OCI-LY3 (cell line): ENCODE measurements around the gene UBQLN3.

Experiments used
- H2AFZ ChIP-seq: fragments of 200-600, 300-600 bp; shearing (Covaris generic); 2 replicates; pipeline ENCODE4 v1.6.0; 2014; ENCODE audit warnings: antibody characterized with exemption, low read depth, low read length
- H3K27ac ChIP-seq: fragments of 200-600, 300-600 bp; sonication (generic); 2 replicates; pipeline ENCODE4 v1.5.1; 2014; ENCODE audit warnings: mild to moderate bottlenecking, low read length, moderate library complexity, mixed read lengths
- H3K27me3 ChIP-seq: fragments of 200-600, 300-600 bp; sonication (generic); 2 replicates; pipeline ENCODE4 v1.6.1; 2014; ENCODE audit warnings: low read depth, low read length, mixed read lengths
- H3K36me3 ChIP-seq: fragments of 200-600, 300-600 bp; sonication (generic); replicated peaks from 2 replicates; pipeline ENCODE3; 2014; ENCODE audit warnings: low read depth, low read length, mixed read lengths
- H3K4me1 ChIP-seq: fragments of 300-600, 200-600 bp; sonication (generic); 2 replicates; pipeline ENCODE4 v1.6.1; 2014; ENCODE audit warnings: low read length, mixed read lengths
- H3K4me2 ChIP-seq: fragments of 200-600, 300-600 bp; sonication (generic); 2 replicates; pipeline ENCODE4 v1.6.1; 2014; ENCODE audit warnings: low read length, mixed read lengths
- H3K4me3 ChIP-seq: fragments of 300-600, 200-600 bp; sonication (generic); 2 replicates; pipeline ENCODE4 v1.5.1; 2014; ENCODE audit warnings: antibody characterized with exemption, mild to moderate bottlenecking, low read length, moderate library complexity
- H3K79me2 ChIP-seq: fragments of 300-600, 200-600 bp; shearing (Covaris generic); 2 replicates; pipeline ENCODE4 v1.6.1; 2014; ENCODE audit warnings: mild to moderate bottlenecking, low read length, mixed read lengths
- H3K9ac ChIP-seq: fragments of 300-600, 200-600 bp; shearing (Covaris generic); 2 replicates; pipeline ENCODE4 v1.6.0; 2014; ENCODE audit warnings: mild to moderate bottlenecking, low read length, moderate library complexity
- H3K9me3 ChIP-seq: fragments of 200-600, 300-600 bp; shearing (Covaris generic); 2 replicates; pipeline ENCODE4 v1.6.1; 2014; ENCODE audit warnings: low read length, mixed read lengths; ENCODE audit not compliant: insufficient read depth
- H4K20me1 ChIP-seq: fragments of 200-600, 300-600 bp; sonication (generic); 2 replicates; pipeline ENCODE4 v1.6.1; 2016; ENCODE audit warnings: low read length, mixed read lengths; ENCODE audit not compliant: insufficient read depth
- CTCF ChIP-seq: fragments of 200-600, 300-600 bp; sonication (generic); IDR thresholded peaks from 2 replicates; pipeline ENCODE4 v1.5.1; 2014; ENCODE audit warnings: antibody characterized with exemption, low read length, low read depth
- EZH2phosphoT487 ChIP-seq: fragments of 200-600 bp; shearing (Covaris generic); IDR thresholded peaks from 2 replicates; pipeline ENCODE4 v1.6.1; 2018; ENCODE audit warnings: antibody characterized with exemption, mixed run types, low read depth

The UBQLN3 gene

GRCh38 chr11:5488385-5488784, 21.4 kb downstream of the UBQLN3 start, which contains the start of gene OR52D1:
OR52D1 (plus strand) TSS chr11:5488685; CDS start chr11:5488707, 22 bp downstream.
- Histone ChIP-seq H3K9me3 (no peaks in the 10 kb centered on the region), H3K27ac (no peak within 1 kb of the TSS), H3K4me2 (no peak within 1 kb of the TSS), H3K9ac (no peak within 1 kb of the TSS), H4K20me1 (no peaks in the 10 kb centered on the region), H2AFZ (no peak within 1 kb of the TSS), H3K4me1 (peaks cover 4% of the 10 kb centered on the region; the same call in 1 of the 2 replicates), H3K79me2 (no peaks in the 10 kb centered on the region), H3K4me3 (no peak within 1 kb of the TSS), H3K27me3 (0 out of 2 replicates have a peak, but pooled peaks cover 7% of the 10 kb centered on the region), H3K36me3 (no peaks in the 10 kb centered on the region)
- TF ChIP-seq CTCF (no peak), EZH2phosphoT487 (no peak)

GRCh38 chr11:5486421-5486820, 23.3 kb downstream of the UBQLN3 start:
- Histone ChIP-seq H3K9me3 (no peaks in the 10 kb centered on the region), H3K4me3 (no peak overlapping the region), H3K27ac (no peak overlapping the region), H3K4me2 (no peak overlapping the region), H3K9ac (no peak overlapping the region), H3K36me3 (no peaks in the 10 kb centered on the region), H3K27me3 (0 out of 2 replicates have a peak, but pooled peaks cover 7% of the 10 kb centered on the region), H3K79me2 (no peaks in the 10 kb centered on the region), H4K20me1 (no peaks in the 10 kb centered on the region), H2AFZ (no peak overlapping the region), H3K4me1 (peaks cover 4% of the 10 kb centered on the region; the same call in 1 of the 2 replicates)
- no peak for TF ChIP-seq CTCF

- no peak overlapping the region for H3K27ac ChIP-seq
- no peak overlapping the region for H3K4me3 ChIP-seq
- no peak for TF ChIP-seq EZH2phosphoT487
- TF ChIP-seq CTCF: no peak
- no peaks in the 10 kb centered on the region for H3K79me2 ChIP-seq
- H3K36me3 ChIP-seq: no peaks in the 10 kb centered on the region
- no peaks in the 10 kb centered on the region for H4K20me1 ChIP-seq
- H2AFZ ChIP-seq: no peak overlapping the region
- H3K9ac ChIP-seq: no peak overlapping the region
- H3K27me3 ChIP-seq: 0 out of 2 replicates have a peak, but pooled peaks cover 7% of the 10 kb centered on the region
- H3K4me1 ChIP-seq: peaks cover 4% of the 10 kb centered on the region; the same call in 1 of the 2 replicates
- no peaks in the 10 kb centered on the region for H3K9me3 ChIP-seq
- no peak overlapping the region for H3K4me2 ChIP-seq
Observed at GRCh38 chr11:5486003-5486402, 23.8 kb downstream of the UBQLN3 start.

- Histone ChIP-seq H3K9ac (no peak overlapping the region), H3K9me3 (no peaks in the 10 kb centered on the region), H3K4me2 (no peak overlapping the region), H3K79me2 (no peaks in the 10 kb centered on the region), H3K27me3 (peaks cover 21% of the 10 kb centered on the region), H3K4me1 (no peaks in the 10 kb centered on the region), H3K27ac (no peak overlapping the region), H3K36me3 (no peaks in the 10 kb centered on the region), H4K20me1 (no peaks in the 10 kb centered on the region), H2AFZ (no peak overlapping the region), H3K4me3 (no peak overlapping the region)
- TF ChIP-seq EZH2phosphoT487: no peak
- peak; percentile 80 for TF ChIP-seq CTCF
Observed at GRCh38 chr11:5476186-5476819, 33.5 kb downstream of the UBQLN3 start.
